ENCODE results near the gene GMPR.

Gene GMPR

DNA sequence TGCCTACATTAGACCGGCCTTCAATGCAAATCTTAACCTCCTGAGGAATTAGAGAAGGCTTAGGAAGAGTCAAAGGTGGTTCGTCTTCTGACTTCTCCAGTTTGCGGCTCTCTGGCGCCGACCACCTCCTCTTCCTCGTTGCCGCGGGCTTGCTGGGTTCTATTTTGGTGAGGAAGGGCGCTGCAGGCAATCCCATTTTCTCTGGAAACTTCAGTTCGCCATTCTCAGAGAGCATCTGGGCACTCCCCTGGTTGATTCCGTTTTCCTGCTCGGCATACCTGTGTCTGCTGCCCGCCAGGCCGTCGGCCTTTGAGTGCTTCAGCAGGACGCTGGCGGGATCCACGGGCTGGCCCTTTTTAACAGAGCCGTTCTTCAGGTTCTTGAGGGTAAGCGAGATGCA lies 67.9 kb downstream of the GMPR start:
- DNase-seq: no peak

DNA sequence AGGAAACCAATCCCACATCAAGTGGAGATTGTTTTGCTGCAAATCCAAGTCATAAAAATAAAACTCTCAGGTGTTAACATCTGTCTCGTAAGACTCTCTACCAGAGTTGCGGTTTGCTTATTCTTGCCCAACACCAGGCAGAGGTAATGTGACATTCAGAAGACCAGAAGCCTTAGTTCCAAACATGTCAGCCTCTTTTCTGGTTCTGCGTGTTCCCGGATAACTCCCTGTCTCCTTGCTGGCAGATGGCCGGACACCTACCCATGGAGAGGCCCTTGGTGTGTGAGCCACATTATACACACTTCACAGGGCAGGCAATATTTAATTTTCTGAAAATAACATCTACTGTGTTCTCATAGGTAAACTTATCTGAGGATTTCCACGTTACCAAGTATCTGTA lies 73.4 kb downstream of the GMPR start:
- no peak for DNase-seq

DNA sequence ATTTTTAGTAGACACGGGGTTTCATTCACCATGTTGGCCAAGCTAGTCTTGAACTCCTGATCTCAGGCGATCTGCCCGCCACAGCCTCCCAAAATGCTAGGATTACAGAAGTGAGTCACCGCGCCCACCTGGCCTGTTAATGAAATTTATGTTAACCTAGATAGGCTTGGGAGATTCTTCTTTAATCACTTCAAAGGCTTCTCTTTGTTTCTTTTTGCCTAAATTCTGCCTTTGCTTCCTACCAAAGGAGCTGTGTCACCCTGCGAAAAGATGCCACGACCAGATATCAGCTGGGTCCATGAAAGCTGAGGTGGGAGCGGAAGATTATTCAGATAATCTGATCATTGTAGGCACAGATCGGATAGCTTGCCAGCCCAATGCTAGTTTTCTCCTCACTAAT lies 75.3 kb downstream of the GMPR start:
- no peak for DNase-seq

DNA sequence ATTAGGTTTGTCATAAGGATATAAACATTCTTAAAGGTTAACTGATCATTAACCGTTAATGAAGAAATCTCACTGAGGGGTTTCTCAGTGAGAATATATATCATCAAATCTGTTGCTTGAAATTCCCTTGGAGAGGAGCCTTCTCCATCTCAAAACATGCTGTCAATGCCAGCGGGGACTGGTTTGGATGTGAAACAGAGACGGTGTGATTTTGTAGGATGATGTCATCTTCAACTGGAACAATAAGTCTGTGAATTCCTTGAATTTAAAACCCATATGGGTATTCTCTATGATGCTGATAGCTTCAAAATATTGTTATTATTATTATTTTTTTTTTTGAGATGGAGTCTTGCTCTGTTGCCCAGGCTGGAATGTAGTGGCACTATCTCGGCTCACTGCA lies 75.9 kb downstream of the GMPR start:
- DNase-seq: no peak

DNA sequence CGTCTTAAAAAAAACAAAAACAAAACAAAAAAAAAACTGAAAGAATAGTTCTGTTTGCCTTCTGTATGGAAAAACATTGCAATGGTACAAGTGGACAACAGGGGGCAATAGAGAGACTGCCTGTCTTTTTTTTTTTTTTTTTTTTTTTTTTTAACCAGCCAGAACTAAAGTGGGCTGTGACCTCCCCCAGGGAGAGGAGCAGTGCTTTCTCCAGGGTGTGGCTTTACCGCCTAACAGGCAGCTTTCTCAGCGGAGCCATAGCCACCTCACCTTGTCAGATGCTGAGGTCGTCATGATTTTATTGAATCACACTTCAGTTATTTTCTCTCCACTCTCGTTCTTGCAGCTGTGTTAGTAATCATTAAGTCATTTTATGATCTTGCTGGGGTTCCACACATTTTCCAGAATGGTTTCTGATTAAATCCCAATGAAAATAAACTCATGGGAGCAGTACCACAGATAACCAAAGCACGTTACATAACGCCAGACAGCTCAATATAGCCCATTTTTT lies 78.4 kb downstream of the GMPR start:
- DNase-seq: no peak

DNA sequence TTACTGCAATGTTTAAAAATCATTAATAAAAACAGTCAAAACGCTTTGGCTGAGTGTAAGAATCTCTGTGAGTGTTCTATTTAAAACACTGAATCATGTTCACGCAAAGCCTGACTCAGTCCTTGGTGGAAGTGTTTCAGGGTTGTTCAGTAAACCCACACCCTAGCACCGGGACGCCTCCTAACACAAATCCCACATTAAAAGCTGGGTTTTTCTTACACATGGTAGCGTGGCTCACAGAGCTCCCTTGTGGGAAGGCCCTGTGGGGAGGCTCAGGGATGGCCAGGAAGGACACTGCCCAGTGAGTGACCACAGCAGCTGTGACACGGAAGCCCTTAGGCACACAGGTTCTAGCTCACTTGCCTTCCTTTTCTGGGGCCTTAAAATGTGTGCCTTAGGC lies 80.2 kb downstream of the GMPR start:
- DNase-seq: no peak

DNA sequence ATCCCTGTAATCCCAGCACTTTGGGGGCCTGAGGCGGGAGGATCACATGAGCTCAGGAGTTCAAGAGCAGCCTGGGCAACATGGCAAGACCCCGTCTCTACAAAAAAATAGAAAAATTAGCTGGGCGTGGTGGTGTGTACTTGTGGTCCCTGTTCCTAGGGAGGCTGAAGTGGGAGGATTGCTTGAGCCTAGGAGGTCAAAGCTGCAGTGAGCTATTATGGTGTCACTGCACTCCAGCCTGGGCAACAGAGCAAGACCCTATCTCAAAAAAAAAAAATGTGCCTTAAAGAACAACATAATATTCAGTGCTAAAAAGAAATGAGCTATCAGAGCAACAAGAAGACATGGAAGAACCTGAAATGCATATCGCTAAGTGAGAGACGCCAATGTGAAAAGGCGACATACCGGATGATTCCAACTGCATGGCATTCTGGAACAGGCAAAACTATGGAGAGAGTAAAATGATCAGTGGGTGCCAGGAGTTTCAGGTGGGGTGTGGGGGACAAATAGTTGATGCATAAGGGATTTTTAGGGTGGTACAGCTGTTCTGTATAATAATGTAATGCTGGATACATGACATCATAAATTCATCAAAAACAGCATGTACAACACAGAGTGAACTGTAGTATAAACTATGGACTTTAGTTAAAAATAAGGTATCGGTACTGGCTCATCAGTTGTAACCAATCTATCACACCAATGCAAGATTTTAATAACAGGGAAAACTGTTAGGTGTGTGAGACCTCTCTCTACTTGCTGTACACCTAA lies 80.8 kb downstream of the GMPR start:
- no peak for DNase-seq

DNA sequence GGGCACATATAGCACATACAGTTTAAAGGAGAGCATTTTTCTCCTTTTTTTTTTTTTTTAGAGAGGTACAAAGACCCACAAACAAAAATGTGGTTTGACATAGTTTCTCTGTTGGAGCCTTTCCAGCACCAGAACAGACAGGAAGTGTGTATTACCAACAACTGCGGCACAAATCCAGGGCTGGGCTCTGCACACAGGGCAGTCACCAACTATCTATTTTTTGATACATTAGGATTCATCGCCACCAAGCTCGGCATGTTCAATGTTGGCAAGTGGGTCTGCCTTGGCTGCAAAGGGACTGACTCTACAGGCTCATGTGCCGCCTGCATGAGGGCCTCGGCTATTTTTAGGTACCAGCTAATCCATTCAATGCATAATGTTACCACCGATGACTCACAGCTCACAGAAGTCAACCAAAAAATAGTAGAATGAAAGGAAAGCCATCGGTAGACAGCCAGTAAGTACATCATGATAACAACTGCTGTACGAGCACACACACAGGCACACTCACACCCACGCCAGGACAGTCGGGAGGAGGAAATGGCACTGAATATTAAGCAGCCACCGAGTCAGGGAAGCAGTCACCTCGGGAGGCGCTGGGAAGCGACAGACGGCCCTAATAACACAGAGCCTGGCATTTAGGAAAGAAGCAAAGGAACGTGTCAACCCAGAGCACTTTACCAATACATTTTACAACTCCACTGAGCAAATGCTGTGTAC lies 81.6 kb downstream of the GMPR start:
- peak; percentile 73 for DNase-seq

DNA sequence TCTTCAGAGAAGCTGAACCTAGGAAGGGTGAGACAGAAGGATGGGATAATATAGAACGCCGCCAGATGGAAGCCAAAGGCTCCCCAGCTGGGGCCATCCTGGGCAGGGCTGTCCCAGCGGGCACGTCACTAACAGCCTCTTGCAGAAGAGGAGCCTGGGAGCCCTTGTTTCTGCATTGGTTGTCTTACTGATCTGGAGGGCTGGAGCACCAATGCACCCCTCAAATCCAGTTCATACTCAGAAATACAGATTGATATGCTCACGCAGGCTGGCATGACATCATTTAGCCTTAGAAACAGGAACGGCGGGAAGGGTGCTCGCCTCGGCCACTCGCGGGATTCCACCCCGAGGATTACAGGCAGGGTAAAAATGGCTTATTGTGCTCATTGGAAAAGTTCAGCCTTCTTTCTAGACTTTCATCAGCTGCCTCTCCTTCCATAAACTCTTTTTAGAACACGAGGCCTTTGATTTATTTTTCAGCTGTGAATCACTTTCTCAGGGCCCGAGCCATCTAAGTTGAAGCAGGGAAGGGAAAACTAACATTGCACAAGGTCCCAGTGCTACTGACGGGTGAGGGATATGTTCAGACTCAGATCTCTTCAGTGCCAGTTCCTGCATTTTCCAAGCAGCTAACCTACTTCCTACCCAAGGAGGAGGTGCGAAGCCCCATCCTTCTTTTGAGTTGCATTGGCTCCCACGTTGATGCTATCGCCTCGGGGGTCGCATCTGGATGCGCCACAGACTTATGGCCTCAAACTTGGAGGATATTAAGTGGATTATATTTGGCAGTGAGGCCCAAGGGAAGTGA lies 82.3 kb downstream of the GMPR start:
- DNase-seq: no peak

DNA sequence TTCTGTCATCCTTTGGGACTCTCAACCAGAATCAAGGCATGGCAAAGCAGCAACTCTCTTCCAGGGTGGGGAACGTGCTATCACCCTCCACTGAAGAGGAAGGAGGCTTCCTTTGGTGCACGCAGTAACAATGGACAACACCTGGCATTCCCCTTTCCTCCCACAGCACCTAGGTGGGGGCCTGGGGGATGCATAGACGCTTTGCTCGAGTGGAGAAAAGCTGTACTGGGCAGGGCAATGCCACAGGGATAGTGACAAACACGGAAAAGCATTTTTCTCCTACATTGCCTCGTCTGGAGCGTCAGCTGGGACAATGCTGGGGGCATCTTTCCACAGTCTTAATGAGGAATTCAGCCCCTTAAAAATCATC lies 82.9 kb downstream of the GMPR start:
- DNase-seq: no peak

DNA sequence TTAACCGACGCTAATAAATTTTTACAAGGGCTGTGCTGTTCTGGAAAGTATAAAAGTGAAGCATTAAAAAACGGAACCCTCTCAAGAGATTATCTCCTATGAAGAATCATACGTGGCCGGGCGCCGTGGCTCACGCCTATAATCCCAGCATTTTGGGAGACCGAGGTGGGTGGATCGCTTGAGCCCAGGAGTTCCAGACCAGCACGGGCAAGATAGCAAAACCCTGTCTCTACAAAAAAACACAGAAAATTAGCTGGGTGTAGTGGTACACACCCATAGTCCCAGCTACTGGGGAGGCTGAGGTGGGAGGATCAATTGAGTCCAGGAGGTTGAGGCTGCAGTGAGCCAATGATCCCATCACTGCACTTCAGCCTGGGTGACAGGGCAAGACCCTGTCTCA lies 83.4 kb downstream of the GMPR start:
- no peak for DNase-seq

DNA sequence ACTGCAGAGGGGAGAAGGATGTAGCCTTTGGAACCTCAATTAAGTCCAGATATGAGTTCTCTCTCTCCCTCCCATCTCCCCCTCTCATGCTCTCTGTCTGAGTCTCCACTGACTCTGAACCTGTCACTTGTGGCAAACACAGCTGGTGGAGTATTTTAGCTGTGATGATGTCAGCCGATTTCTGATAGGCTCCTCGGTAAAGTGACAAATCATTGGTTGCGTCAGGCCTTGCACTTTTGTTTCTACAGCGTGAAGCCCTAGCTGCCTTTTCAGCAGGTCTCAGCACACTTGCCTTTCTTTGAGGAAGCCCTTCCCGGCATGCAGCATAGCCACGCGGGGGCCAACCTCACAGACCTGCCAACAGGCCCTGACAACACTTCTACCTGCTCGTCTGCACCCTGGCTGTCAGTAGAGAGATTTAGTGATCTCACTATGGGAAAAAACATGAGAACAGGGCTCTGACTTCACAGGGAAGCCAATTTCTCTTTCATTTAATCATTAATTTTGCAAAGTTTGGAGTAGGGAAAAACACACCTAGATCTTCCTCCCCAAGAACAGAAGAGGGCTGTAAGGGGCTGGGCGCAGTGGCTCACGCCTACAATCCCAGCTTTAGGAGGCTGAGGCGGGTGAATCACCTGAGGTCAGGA lies 84.4 kb downstream of the GMPR start:
- peak; percentile 84 for DNase-seq

DNA sequence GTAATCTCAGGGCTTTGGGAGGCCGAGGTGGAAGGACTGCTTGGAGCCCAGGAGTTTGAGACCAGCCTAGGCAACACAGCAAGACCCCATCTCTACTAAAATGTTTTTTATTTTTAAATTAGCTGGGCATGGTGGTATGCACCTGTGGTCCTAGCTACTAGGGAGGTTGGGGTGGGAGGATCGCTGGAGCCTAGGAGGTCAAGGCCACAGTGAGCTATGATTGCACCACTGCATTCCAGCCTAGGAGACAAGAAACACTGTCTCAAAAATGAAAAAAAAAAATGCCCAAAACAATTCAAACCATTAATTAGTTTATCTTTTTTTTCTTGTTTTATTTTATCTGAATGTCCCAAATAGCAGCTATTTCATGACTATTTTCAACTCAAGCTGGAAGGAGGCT lies 85.8 kb downstream of the GMPR start:
- DNase-seq: no peak

DNA sequence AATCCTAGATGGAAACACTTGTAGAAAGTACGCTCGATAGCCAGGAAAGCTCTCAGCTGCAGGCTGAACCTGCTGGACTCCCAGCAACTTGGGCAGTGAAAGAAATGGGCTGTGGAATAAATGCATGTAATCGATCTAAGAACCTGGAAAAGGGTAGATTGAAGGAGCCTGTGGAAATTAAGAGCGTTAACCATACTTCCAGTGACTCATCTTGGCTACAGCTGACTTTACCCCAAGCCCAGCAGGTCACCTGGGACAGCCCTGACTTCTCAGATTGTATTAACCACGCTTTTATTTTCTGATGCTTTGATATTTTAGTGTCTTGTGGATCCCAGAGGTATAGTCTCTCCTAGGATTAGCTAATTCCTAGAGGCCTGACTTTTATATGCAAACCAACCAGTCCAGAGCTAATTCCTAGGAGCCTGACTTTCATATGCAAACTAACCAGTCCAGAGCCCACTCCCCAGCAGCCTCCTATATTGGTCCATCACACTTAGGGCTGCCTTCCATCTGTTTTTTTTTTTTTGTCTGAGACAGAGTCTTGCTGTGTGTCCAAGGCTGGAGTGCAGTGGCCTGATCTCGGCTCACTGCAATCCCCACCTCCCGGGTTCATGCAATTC lies 86.3 kb downstream of the GMPR start:
- no peak for DNase-seq

DNA sequence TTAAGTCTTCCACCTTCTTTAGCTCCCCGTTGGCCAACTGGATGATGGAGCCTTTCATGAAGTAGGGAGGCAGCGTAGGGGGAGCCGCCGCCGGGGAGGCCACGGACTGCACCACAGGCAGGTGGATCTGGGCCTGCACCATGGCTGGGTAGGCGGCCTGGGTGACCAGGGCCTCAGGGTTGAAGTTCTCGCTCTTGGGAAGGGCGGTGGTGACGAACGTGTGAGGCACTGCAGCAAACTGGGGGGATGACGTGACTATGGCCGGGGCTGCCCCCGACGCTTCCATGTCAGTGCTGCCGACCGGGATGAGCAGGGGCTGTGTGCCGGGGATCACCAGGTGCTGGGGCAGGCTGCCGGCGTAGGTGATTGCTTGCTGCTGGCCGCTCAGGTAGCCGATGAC lies 88.1 kb downstream of the GMPR start:
- DNase-seq: no peak

DNA sequence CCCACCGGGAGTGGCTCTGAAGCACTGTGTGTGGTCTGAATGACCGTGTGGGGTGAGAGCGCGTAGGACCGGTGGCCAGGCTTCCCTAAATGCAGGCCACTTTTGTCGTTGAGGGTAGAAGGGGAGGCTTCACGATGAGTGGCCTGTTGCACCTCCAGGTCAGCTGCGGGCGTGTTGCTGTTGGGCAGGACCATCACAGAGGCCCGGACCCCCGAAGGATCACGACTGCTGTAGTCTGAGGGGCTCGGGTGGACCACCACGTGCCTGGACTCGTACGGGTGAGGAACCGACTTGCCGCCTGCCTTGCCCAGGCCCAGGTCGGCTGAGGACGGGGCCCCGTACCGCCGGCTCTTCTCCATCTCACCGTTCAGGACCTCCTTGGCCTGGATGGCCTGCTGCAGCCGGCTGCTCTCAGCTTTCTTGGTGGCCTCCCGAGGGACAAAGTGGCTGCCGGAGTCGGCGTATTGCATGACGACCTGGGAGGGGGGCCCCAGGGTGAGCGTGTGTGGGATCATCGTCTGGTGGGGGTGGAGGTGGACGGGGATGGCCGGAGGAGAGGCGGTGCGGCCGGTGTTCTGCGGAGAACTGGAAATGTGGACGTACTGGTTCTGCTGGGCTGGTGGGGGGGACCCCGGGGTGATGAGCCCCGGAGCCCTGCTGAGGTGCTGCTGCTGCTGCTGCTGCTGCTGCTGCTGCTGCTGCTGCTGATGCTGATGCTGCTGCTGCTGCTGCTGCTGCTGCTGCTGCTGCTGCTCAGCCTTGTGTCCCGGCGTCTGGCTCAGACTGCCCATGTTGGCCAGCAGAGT lies 88.8 kb downstream of the GMPR start:
- DNase-seq: no peak

DNA sequence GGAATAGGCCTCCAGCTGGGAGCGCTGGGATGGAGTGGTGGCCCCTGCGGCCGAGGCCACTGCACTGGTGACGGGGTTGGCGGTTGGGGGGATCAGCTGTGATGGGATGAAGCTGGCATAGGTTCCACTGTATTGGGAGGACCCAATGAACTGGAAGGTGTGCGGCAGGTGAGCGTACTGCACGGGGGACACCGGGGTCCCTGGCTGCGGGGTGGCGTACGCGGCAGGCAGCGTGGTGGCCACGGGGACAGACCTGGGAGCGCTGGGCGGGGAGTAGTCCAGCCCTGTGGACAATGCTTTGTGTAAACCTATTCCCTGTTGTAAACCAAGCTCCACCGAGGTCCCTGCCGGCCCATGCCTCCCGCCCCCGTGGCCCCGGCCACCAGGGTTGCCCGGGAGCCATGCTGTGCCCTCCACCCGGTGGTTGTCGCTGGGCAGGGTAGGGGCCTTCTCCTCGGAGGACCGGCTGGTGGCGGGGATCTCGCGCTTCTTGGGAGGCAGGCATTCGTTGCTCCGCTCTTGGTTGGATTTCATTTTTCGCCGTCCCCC lies 89.5 kb downstream of the GMPR start:
- DNase-seq: no peak

DNA sequence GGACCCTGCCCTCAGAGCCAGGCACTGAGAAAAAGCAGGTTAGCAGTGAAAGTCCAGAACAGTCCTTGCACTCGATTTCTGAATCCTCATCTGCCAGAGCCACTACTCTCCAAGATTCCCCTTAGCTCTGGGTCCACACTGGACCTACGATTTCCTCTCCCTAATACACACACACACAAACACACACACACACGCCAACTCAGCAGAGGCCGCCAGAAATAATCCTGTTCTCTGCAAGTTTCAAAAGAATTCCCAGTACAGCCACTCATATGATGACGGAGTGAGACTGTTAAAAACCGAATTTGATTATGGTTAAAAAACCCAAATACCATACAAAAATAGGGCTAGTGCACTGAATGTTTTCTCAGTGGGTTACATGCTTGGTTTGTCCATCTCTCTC lies 90.8 kb downstream of the GMPR start:
- DNase-seq: no peak

DNA sequence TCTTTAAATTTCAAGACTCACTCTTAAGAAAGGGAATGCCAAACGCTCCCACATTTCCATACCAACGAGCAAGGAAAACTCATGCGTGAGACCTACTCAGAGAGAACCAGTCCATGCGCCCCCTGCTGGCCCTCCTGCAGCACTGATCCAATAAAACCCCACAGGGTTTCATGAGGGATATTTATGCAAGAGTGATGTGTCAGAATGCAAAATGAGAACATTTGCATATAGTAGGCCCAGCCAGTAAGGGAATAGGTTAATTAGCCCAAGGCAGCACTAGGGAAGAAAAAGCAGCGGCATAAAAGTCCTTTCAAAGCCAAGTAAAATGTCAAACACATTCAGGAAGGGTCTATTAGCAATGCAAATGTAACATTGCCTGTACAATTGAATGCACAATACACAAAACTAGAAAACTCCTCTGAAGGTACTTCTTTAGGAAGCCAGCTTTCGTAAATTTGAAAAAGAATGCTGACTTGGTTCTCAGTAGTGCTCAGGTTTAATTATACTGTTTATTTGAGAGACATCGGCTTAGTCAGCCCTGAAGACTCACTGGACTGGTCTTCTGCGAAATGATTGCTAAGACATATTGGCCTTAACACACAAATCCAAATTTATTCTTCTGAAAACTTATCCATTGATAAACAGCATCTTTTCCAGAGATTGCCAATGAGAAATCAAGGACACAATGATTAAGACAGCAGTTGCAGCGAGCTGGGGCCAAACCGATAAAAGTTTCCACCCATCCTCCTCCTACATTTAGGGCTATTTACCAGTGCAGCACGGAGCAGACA lies 93.2 kb downstream of the GMPR start:
- peak; percentile 84 for DNase-seq

DNA sequence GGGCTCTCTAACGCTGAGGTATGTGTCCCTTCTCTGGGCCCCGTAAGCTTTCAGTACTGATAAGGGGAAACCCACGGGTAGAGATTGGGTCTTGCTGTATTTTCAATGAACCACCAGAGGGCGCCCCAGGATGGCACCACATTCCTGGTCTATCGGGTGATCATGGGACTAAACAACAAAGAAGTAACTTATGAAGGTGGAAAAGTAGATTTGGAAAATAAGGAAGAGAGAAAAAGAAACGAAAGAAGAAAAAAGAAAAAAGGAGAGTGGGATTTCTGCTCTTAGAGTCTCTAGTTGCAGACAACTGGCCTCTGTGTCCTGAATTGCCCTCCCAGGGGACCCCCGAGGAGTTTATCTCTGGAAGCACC lies 93.8 kb downstream of the GMPR start:
- DNase-seq: peak; percentile 88

DNA sequence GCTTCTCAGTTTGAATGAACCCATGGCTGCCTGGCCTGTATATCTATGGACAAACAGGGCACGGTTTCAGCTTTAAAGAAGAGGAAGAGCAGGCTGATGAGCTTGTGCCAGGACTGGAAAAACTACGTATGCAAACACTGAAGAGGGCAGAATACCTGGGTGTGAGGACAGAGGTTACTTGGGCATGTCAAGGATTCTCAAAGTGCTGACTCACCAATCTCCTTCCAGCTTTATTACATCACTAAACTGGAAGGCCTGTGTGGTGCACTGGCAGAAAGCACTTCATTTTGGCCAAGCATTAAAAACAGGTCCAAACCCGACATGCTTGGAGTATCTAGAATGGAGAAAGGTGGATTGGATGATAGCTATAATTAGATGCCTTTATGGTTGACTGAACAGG lies 95.2 kb downstream of the GMPR start:
- DNase-seq: no peak
